DND-41 (cell line): ENCODE measurements around the gene SIGLEC9.

Experiments
- ATAC-seq: fragments of 200-7000 bp; cut with Tn5 transposase; 3 replicates; pipeline ENCODE4 v1.9.1; 2021; ENCODE audit warnings: low read depth; ENCODE audit not compliant: insufficient read depth
- DNase-seq: peaks from one replicate; pipeline ENCODE4 v3.0.0-alpha.2; 2020
- H2AFZ ChIP-seq: 2 replicates; pipeline ENCODE4 v1.6.0; 2012; ENCODE audit warnings: low read depth, low read length
- H3K27ac ChIP-seq: 2 replicates; pipeline ENCODE4 v1.5.1; 2012; ENCODE audit warnings: low read length, inconsistent platforms
- H3K27me3 ChIP-seq: fragments of 200-600 bp; sonication (generic); 2 replicates; pipeline ENCODE4 v1.6.0; 2012; ENCODE audit warnings: low read length, mild to moderate bottlenecking, inconsistent platforms; ENCODE audit not compliant: insufficient read depth, poor library complexity
- H3K36me3 ChIP-seq: 2 replicates; pipeline ENCODE4 v1.5.1; 2012; ENCODE audit warnings: low read length, inconsistent platforms; ENCODE audit not compliant: insufficient read depth
- H3K4me1 ChIP-seq: 2 replicates; pipeline ENCODE4 v1.5.1; 2012; ENCODE audit warnings: mild to moderate bottlenecking, low read length; ENCODE audit not compliant: insufficient read depth
- H3K4me2 ChIP-seq: 2 replicates; pipeline ENCODE4 v1.6.0; 2012; ENCODE audit warnings: mild to moderate bottlenecking, moderate library complexity, low read length, inconsistent platforms; ENCODE audit not compliant: insufficient read depth
- H3K4me3 ChIP-seq, 2 experiments: fragments of 200-600 bp in 1 of 2; shearing (Covaris generic) in 1 of 2; 2 replicates each; pipeline ENCODE4 v1.5.1; 2012 to 2016; ENCODE audit warnings: inconsistent platforms in 2 of 2, low read length in 2 of 2, mild to moderate bottlenecking in 2 of 2, low read depth in 1 of 2, moderate library complexity in 1 of 2
- H3K79me2 ChIP-seq: 2 replicates; pipeline ENCODE4 v1.6.0; 2012; ENCODE audit warnings: low read length, inconsistent platforms; ENCODE audit not compliant: insufficient read depth
- H3K9ac ChIP-seq: 2 replicates; pipeline ENCODE4 v1.6.0; 2012; ENCODE audit warnings: low read depth, mild to moderate bottlenecking, inconsistent platforms, low read length, moderate library complexity
- H3K9me3 ChIP-seq: 2 replicates; pipeline ENCODE4 v1.5.1; 2012; ENCODE audit warnings: low read length, moderate library complexity, mild to moderate bottlenecking, inconsistent platforms; ENCODE audit not compliant: insufficient read depth, severe bottlenecking
- H4K20me1 ChIP-seq: 2 replicates; pipeline ENCODE4 v1.6.0; 2012; ENCODE audit warnings: low read length; ENCODE audit not compliant: insufficient read depth
- EZH2 ChIP-seq: IDR thresholded peaks from 3 replicates; pipeline ENCODE4 v1.6.1; 2012; ENCODE audit warnings: borderline replicate concordance, low read depth, mild to moderate bottlenecking, moderate library complexity, low read length, inconsistent platforms; ENCODE audit not compliant: severe bottlenecking
- TF ChIP-seq, protein P1 (sequence below): IDR thresholded peaks from 2 replicates; pipeline ENCODE4 v1.5.1; 2012; ENCODE audit warnings: borderline replicate concordance, low read length, moderate library complexity, mild to moderate bottlenecking; ENCODE audit not compliant: poor library complexity, severe bottlenecking; ENCODE audit errors: extremely low read depth

The SIGLEC9 gene

DNA sequence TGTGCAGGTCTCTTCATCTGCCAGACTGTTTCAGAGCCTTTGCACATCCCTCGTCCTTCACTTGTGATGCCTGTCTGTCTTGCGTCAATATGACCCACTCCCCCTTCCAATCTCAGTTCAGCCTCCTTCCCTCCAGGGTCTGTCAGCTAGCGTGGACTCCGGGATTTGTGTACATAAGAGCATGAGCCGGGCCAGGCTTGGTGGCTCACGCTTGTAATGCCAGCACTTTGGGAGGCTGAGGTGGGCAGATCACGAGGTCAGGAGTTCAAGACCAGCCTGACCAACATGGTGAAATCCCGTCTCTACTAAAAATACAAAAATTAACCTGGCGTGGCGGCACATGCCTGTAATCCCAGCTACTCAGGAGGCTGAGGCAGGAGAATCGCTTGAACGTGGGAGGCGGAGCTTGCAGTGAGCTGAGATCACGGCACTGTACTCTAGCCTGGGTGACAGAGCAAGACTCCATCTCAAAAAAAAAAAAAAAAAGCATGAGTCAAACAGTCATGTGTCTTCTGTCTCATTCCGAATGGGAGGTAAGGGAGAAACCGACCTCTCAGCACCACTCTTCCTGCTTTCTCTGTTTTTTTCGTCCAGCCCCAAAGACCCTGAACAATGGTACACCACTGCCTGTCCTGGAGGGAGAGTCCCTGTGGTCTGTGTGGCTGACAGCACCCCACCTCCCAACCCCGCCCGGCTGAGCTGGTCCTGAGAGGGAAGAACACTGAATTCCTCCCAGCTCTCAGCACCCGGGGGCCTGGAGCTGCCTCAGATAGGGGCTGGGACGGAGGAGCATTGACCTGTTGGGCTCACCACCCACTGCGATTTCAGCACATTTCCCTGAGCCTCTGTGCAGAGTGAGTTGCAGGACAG is 2.4 kb upstream of the SIGLEC9 start:
- Histone ChIP-seq H3K9me3 (no peaks in the 10 kb centered on the region), H4K20me1 (no peaks in the 10 kb centered on the region), H3K4me3 (no peak overlapping the region), H3K79me2 (no peaks in the 10 kb centered on the region), H3K4me2 (no peak overlapping the region), H3K4me1 (no peaks in the 10 kb centered on the region), H3K27ac (no peak overlapping the region), H2AFZ (no peak overlapping the region), H3K27me3 (peaks cover 1% of the 10 kb centered on the region), H3K9ac (no peak overlapping the region), H3K36me3 (no peaks in the 10 kb centered on the region)
- DNase-seq (no peak), ATAC-seq (no peak)
- TF ChIP-seq EZH2 = no peak

DNA sequence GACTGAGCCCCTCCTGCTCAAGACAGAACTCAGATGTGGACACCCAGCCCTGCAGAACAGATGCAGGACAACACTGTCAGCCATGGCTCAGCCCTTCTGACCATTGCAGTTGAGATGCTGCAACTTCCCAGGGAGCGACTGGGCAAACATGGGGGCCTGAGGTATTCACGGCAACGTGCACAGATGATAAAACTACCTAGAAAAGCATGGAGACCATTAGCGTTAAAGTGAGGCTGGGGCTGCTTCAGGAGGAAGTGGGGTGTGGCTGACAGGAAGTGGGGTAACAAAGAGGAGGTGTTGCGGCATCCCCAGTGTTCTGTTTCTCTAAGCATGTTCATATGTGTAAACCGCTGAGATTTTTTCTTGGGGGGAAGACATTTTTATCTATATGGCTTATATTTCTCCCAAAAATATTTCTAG is 1.3 kb upstream of the SIGLEC9 start:
- ATAC-seq (no peak), DNase-seq (peak; percentile 26)
- Histone ChIP-seq H3K4me3 (no peak overlapping the region), H2AFZ (no peak overlapping the region), H3K79me2 (no peaks in the 10 kb centered on the region), H3K9me3 (no peaks in the 10 kb centered on the region), H3K27ac (no peak overlapping the region), H3K9ac (no peak overlapping the region), H3K4me2 (no peak overlapping the region), H3K27me3 (no peaks in the 10 kb centered on the region), H3K36me3 (no peaks in the 10 kb centered on the region), H3K4me1 (no peaks in the 10 kb centered on the region), H4K20me1 (no peaks in the 10 kb centered on the region)
- TF ChIP-seq, protein P1, sequence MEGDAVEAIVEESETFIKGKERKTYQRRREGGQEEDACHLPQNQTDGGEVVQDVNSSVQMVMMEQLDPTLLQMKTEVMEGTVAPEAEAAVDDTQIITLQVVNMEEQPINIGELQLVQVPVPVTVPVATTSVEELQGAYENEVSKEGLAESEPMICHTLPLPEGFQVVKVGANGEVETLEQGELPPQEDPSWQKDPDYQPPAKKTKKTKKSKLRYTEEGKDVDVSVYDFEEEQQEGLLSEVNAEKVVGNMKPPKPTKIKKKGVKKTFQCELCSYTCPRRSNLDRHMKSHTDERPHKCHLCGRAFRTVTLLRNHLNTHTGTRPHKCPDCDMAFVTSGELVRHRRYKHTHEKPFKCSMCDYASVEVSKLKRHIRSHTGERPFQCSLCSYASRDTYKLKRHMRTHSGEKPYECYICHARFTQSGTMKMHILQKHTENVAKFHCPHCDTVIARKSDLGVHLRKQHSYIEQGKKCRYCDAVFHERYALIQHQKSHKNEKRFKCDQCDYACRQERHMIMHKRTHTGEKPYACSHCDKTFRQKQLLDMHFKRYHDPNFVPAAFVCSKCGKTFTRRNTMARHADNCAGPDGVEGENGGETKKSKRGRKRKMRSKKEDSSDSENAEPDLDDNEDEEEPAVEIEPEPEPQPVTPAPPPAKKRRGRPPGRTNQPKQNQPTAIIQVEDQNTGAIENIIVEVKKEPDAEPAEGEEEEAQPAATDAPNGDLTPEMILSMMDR = no peak
- no peak for TF ChIP-seq EZH2

DNA sequence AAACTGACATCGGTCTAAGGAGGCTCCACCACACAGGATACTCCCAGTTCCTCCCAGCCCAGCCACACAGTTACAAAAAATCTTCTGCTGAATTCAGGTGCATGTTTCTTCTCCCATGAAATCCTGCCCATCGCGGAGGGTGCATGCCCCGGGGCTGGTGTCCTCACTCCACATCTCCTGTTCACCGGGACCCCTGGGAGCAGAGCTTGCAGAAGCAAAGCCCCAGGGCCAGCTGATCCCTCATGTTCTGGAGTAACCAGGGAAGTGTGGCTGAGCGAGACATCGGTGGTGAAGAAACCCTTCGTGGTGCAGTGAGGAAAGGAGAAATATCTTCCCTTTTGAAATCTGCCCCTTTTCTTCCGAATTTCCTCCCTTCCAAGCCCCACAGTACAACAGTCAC is 904 bp upstream of the SIGLEC9 start:
- Histone ChIP-seq H3K4me2 (no peak overlapping the region), H3K27ac (no peak overlapping the region)

DNA sequence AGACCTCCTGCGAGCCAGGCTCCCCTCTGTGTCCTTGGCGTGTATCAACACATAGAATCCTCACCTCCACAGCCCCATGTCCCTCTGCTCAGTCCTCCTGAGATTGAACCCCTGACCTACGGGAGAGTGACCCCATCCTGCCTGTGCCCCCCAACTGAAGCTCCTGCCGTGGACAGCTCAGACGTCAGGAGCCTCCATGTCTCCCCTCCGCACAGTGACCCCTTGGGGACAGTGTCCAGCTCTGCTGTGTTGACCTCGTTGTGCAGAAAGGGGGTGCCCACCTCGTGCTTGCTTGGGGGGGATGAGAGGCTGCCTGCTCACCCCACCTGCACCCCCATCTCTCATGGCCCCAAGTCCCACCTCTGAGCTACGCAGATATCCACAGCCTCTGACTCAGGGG is 490 bp upstream of the SIGLEC9 start:
- Histone ChIP-seq H3K27me3 (no peaks in the 10 kb centered on the region), H3K9ac (no peak overlapping the region), H3K79me2 (no peaks in the 10 kb centered on the region), H3K4me2 (no peak overlapping the region), H3K9me3 (no peaks in the 10 kb centered on the region), H3K27ac (no peak overlapping the region), H3K36me3 (no peaks in the 10 kb centered on the region), H3K4me1 (no peaks in the 10 kb centered on the region), H4K20me1 (no peaks in the 10 kb centered on the region), H3K4me3 (no peak overlapping the region), H2AFZ (no peak overlapping the region)
- DNase-seq = no peak
- ATAC-seq = no peak
- no peak for TF ChIP-seq EZH2
- TF ChIP-seq, protein P1 = no peak

More for the DNA sequence above, 904 bp upstream of the SIGLEC9 start:
- DNase-seq (no peak), ATAC-seq (no peak)
- Histone ChIP-seq H3K79me2 (no peaks in the 10 kb centered on the region), H4K20me1 (no peaks in the 10 kb centered on the region), H3K9me3 (no peaks in the 10 kb centered on the region), H2AFZ (no peak overlapping the region), H3K9ac (no peak overlapping the region), H3K36me3 (no peaks in the 10 kb centered on the region), H3K27me3 (no peaks in the 10 kb centered on the region), H3K4me1 (no peaks in the 10 kb centered on the region), H3K4me3 (no peak overlapping the region)
- TF ChIP-seq, protein P1 = no peak
- TF ChIP-seq EZH2 = no peak
